SW 1271 (cell line): ENCODE measurements around the gene RER1.
A peak's percentile ranks its signal among the peaks of the same experiment; 100 is the strongest.

ENCODE experiments used
- DNase-seq, 2 experiments: peaks; one replicate each; lab custom pipeline; 2025; lab: John Stamatoyannopoulos, UW

Gene RER1

DNA sequence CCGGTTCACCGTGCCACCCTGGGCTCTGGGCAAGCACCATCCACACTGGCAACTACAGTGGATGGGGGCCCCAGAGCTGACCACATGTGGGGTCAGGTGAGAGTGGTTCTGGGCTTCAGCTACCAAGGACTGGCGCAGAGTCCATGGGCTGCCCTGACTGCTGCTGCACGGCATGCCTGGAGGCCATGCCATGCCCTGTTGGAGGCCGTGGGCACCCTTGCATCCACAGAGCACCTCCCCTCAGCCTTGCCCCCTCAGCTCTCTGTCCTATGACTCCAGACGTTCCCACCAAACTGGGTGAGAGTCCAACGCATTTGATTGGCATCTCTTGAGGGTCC, 15.7 kb upstream of the RER1 start:
- no peak for DNase-seq

DNA sequence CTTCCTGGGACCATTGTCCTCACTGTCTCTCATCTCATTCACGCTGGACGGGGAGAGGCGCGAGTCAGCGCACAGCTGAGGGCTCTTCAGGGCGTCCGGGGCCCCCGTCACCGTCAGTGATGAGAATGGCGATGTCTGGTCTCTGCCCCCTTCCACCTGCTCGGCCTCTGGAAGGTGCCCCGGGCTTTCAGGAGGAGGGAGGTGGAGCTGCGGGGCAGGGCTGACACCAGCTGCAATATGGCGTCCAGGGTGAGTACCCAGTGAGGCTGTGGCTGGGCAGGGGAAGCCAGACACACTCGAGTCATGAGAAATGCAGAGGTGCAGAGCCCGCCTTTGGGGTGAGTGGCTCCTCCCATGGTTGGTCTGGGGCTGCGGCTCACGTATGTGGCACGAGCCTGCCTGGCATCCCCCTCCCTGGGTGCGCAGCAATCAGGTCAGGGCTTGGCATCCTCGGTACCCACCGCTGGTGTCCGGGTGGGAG, 15.3 kb upstream of the RER1 start:
- no peak for DNase-seq

DNA sequence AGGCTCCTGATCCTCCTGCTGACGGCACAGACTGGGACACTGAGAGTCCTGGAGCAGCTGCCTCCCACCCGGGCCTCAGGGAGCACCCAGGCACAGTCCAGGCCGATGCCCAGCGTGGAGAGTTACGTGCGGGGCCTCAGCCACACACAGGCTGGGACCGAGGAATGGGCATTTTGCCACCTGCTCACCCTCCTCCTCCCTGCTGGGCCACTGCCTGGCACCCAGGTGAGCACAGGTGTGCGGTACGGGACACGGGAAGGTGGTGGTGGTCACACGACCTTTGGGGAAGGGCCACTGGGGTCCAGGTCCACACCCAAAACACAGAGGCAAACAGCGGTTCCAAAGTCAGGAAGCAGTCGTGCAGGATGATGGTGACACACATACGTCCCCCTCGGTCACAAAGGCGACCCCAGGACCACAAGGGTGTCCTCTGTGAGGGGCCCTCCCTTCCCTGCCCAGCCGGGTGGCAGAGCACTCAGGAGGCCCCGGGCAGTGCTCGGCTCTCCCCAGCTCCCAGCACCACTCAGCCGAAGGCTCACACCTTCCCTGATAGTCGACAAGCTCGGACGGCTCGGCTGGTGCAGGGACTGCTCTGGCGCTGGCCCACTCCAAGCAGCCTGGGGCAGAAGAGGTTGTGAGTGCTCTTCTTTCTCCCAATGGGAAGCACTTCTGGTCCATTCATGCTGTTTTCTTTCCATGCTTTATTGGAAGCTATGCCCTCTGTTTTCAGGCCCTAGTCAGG, 14.5 kb upstream of the RER1 start:
- DNase-seq: no peak

DNA sequence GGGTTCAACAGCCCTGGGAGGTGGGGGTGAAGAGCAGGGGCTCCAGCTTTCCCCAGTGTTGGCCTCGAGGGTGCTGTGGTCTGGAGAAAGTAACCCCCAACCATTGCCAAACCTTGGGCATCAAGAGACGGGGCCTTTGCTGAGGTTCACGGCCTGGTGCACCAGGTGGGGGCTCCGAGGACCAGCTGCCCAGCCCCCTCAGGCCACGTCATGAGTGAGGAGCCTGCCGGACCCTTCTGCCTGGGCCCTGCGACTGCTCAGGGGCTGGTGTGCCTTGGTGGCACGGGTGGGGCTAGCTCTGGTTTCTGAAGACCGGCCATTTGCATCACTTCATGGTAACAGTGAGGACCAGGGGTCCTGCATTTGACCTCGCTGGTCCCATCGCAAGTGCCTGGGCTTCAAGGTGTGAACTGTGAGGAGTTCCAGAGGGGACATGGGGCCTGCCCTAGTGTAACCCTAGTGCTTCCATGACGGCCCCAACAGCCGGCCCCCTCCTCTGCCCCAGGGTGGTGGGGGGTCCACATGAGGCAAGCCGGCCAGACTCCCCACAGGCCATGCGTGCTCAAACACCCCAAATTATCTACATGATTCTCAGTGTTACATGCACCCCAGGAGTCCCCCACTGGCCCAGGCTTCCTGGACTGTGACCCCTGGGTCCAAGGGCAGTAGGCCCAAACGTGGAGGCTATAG, 13.7 kb upstream of the RER1 start:
- DNase-seq: no peak

DNA sequence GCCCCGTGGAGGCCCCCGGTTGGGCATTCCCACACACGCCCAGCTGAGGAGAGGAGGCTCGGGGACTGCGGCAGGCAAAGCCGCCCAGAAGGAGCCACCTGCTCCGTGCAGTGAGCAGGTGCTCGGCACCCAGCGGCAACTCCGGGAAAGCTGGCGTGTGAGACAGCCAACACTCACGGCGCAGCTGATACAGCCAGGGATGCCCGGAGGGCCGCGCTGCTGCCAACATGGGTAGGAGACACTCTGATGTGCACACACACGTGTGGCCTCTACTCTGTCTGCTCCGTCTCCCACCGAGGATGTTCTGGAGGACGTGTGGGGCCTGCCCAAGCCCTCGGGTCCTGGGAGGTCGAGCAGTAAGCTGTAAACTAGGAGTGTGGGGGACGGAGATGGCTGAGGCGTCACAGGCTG, 13.2 kb upstream of the RER1 start:
- DNase-seq: no peak

DNA sequence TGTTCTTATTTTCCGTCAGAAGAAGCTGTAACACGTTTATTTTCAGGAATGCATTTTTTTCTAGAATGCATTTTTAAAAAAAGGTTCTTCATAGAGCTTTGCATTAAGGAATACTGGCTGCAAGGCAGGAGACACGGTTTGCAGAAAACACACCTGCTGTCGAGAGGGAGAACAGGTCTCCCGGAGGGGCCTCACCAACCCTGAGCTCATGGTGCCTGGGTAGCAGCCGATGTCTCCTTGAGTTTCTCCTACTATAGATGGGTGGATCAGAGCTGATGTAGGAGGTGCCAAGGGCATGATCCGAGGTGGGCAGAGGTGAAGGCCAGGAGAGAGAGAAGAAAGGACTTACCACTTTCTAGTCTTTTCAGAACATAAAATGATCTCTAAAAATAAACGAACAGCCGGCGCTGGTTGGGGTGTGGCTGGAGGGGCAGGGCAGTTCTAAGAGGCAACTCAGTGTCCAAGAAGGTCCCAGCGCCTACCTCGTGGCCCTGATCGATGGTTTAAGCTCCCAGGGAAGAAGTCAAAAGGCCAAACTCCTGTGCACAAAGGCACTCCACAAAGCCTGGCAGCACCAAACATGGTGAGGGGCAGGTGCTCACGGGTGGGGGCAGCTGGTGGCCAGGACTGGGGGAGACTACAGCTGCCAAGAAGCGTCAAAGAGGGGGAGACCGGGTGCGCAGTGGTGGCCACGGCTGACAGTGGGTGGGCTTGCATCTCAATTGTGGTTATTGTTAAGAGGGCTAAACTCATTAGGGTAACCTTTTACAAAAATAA, 12.5 kb upstream of the RER1 start:
- DNase-seq: no peak

DNA sequence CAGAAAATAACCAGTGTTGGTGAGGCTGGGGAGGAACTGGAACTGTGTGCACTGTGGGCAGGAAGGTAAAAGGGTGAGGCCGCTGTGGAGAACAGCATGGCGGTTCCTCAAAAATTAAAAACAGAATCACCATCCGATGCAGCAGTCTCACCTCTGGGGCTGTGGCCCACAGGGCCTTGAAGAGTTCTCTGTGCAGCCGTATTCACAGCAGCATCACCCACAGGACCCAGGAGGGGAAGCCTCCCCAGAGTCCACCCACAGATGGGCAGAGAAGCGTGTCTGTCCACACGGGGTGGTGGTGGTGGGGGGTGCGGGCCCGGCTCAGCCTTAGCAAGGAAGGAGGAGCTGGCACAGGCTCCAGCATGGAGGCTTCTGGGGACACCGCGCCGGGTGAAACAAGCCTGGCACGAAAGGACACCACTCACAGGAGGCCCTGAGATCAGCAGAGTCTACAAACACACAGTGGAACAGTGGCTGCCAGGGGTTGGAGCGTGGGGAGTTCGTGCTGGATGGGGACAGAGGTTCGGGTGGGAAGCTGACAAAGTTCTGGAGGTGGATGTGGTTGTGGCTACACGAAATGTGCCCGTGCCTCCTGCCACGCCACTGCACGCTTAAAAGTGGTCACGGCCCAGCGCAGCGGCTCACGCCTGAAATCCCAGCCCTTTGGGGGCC, 11.8 kb upstream of the RER1 start:
- no peak for DNase-seq

DNA sequence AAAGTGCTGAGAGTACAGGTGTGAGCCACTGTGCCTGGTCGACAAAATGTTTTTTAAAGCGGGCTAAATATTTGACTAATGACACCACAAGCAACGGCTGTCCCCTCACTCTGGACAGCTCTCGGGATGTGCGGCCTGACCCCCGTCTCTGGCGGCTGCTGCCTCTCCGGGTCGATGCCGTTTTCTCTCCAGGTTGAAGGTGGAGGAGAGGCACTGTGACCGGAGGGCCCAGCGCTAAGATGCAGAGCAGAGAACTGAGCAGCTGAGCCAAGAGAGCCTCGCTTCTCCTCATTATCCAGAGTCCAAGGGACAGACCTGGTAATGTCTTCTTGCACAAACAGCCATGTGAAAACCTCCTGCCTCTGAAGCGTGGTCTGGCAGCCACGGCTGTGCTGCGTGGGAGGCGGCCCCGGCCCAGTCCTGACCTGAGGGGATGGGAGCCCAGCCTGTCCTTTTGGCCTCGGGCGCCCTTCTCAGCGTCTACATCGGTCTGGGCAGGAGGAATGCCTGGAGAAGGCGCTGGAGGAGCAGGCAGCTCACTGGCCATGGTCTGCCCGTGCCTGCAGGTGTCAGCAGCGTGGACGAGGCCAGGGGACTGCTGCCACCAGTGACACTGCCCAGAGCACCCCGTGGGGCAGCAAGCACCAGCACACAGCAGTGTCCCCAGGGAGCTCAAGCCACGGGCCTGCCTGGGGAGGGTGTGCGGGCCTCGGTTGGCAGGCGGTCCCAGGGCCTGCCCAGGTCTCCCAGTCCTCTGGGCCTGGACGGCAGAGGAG, 10.6 kb upstream of the RER1 start:
- DNase-seq: no peak

DNA sequence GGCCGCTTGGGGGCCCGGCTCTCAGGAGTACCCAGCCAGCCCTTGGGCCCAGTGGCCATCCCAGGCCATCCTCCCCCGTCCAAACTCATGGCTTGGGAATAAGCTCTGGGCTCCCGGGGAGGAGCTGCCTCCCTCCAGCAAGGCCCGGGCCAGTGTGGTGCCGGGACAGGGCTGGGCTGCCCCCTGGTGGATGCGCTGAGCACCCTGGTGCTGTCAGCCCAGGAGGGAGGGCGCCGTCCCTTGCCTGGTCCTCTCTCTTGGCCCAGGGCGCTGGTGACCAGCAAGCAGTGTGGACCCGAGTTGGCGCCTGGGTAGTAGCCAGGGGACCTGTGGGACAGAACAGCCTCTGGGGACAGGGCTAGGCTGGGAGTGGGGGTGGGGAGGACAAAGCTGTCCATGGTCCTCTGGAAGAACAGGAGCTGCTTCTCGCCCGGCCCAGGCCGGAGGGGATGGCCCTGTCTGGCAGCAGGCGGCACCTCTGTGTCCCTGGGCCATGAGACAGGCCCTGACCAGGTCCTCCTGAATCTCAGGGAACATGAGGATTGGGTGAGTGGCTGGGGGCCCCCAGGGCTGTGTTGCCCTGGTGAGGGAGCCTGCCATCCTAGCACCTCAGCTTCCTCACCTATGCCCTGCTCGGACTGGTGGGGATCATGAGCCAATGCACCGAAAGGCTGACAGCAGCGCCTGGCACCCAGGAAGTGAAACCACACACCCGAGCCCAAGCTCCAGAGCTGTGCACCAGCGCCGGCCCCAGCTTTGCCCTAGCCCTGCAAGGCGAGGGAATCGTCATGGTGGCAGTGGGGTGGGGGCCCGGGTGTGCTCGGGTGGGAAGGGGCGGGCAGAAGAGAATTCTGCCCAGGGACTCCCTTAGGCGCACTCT, 9.7 kb upstream of the RER1 start:
- peak; percentile 26 to 49 for DNase-seq

DNA sequence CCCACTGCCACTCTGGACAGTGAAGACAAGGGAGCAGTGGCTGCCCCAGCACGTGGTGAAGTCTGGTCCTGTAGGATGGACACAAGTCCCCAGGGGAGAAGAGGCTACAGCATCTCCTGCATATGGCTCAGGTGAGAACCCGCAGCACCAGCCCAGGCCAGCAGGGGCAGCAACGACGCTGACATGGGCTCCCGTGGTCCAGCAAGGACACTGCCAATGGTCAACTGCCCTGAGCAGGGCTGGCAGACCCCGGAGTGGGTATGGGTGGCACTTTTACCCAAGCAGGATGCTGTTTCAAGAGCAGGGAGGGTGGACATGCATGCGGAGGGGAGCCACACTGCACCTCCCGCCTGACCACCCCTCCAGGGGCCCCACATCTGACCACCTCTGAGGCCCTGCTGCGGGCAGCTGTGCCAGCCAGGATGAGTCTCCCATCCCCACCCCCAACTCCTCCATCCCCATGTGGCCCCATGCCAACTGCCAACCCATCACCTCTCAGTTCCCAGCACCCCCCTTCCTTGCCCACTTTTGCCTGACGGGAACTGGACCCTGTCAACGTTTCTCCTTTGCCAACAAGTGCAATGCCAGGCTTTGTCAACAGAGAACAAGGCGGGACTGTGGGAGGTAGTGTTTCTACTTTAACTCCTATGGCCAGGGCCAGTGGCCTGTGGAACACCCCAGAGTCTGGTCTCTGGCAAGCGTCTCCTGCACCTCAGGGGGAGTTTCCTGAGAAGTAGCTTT, 8.8 kb upstream of the RER1 start:
- DNase-seq: no peak

DNA sequence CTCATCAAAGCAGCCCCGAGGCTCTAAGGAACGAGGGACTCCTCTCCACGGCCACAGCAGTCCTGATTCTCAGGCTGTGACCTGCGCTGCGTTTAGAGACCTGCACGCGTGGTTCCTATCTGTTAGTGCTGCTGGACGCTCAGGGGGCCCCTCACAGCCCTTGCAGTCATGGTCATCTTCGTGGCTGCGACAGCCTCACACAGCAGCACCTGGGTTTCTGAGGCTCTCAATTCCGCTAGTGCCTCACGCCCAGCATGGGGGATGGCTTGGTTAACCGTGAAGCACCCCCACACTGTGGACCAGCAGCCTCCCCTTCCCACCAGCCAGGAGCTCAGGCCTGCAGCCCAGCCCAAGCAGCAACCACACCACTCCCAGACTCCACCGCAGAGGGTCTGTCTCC, 8.1 kb upstream of the RER1 start:
- no peak for DNase-seq

DNA sequence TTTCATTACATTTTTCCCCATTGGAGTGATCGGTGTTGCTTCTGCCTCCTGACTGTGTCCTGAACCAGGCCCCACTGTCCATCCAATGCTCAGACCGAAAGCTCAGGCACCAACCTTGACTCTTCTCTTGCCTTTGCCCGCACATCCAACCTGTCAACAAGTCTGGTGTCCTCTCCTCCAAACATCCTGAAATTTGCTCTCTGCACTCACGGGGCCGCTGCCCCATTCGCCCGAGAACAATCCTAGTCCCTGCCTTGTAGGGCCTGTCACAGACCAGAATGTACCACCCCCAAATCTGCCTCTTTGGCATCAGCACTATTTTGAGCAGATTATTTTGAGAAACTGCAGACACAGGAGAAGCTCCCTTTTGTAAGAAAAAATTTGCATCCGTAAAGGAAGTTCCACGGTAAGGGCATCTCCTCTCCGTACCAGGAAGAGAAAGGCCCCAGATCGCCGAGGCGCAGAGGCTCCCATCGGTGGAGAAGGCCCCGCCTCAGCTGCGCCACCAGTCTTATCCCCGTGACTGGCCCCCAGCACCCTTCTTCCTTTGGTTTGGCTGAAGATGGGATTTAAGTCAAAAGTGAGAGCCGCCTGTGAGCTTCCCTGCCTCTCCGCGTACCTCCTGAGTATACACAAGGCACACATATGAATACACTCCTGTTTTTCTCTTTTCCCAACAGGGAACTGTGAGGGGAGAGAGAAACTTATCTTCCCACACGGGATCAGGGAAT, 7.3 kb upstream of the RER1 start:
- no peak for DNase-seq

DNA sequence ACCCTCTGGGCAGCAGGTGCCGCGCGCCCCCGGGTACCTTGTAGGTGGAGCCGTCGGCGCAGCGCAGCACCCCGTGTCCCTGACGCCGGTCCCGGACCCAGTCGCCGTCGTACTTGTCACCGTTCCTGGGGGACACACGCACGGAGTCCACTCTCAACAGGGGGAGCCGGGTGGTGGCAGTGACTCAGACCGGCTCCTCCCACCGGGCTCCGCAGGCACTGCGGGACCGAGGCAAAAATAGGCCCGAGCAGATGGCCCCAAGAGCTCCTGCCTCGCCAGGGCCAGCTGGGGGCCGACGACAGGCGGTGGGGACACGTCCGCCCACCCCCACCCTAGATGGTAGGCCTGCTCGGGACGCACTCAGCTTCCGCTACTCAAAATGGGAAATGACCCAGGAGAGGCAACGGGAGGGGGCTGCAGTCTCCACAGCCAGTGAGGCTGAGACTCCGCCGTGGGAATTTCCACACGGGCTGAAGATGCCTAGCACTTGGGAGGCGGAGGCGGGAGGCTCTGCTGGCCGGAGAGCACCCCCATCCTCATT, 6.6 kb upstream of the RER1 start:
- DNase-seq: no peak

DNA sequence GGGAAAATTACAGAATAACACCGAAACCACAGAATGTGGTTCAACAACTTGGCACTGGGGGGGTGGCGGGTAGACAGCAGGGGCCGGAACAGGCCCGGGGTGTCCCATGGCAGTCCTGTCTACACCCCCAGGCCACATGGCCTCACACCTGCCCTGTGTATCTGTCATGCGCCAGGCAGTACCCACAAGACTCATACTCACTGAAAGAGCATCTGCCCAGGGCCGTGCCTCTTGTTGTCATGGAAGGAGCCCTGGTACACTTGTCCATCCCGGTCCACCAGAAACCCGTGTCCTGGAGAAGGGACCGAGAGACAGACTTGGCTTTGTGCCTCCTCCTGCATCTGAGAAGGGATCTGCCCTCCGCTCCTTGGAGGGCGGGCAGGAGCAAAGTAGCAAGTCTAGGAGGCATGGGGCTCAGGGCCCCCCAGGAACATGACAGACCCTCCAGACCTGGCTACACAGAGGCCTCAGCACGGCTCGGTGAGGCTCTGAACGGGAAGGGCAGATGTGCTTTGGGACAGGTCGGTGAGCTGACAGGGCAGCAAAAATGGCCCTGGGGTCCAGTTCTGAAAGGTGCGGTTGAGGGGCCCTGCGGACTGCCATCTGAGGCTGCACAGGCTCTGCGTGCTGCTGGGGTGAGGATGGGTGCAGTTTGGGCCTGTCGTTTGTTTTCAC, 5.9 kb upstream of the RER1 start:
- DNase-seq: no peak

DNA sequence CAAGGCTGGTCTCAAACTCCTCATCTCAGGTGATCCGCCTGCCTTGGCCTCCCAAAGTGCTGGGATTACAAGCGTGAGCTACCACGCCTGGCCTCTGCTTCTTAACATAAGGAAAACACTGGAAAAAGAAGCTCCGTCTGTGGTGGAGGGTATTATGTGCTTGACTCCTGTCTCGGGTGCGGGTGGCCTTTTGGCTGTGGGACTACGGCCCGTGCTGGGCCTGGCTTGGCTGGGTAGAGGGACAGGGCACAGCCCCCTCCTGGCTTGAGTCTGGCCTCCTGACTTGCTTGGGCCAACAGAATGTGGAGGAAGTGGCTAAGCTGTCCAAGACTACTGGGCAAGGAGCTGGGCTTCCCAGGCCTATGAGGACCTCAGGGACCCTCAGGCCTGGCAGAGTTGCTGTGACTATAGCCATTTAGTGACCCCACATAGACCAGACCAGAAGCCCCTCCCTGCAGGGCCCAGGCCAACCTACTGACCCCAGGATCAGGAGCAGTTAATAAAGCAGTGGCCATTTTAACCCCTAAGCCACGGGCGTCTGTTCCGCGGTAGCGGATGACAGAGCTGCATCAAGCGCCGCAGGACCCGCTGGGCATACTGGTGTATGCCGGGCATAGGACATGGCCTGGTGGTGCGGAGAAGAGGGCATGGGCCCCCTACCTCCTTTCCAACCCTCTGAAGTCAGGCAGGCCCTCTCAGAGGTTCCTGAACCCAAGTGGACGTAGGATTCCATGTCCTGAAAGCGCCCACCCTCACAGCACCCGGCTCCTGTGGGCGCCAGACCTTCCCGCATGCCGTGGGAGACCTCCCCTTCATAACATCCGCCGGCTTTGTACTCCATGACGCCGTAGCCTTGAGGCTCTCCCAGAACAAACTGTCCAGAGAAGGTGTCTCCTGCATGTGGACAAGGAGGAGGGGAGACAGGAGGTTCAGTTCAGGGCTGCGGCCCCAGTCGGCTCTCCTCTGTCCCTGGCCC, 4.7 kb upstream of the RER1 start:
- DNase-seq: no peak

DNA sequence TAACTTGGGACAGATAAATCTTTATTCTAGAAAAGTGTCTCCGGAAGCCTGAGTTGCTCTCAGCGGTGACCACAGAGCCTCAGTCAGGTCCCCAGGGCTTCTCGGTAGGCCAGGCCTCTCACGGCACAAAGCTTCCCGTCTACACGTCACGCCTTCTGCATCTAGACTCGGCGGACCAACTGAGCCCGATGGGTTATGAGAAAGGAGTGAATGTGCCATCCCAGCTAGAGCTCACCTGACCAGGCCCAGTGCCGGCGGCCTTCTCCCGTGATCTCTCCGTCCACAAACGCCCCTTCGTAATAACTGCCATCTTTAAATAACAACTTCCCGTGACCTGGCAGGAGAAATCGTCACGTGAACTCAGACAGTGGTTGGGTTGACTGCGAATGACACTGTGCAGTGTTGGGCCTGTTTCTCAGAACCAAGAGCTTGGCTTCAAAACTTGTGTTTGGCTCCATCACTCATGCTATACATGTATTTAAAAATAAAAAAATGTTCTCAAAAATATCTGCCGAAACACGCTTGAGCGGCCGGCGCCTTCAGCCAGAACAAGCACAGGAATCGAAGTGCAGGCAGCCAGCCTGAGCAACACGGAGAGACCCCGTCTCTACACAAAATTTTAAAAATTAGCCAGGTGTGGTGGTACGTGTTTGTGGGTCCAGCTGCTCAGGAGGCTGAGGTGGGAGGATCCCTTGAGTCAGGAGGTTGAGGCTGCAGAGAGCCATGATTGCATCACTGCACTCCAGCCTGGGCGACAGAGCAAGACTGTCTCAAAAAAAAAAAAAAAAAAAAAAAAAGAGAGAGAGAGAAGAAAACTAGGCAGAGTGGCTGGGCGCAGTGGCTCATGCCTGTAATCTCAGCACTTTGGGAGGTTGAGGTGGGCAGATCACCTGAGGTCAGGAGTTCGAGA, 3.4 kb upstream of the RER1 start:
- DNase-seq: no peak
